H1 (cell line): ENCODE results near the gene HMX1. TPM values are rescaled to one million over a fixed set of nuclear protein-coding genes. Genes with fewer than 3 reads are reported as not detected.
A peak's percentile ranks its signal among the peaks of the same experiment; 100 is the strongest.

Source experiments
- CTCF ChIA-PET: fragments of 300-600 bp; sonication (Branson Sonifier 250); formaldehyde crosslinking; loops from one replicate; lab custom pipeline; 2021; ENCODE audit not compliant: partially characterized antibody; lab: Charles Lee
- POLR2A ChIA-PET: fragments of 300-600 bp; sonication (Branson Sonifier 250); formaldehyde crosslinking; loops from one replicate; lab custom pipeline; 2021; ENCODE audit warnings: inconsistent platforms; ENCODE audit not compliant: partially characterized antibody; lab: Charles Lee
- DNase-seq, 2 experiments: peaks; one replicate each; pipeline versions ENCODE4 v3.0.0 to v3.0.0-alpha.2; 2010 to 2022; ENCODE audit warnings: low spot score in 2 of 2, low read depth in 1 of 2, mixed read lengths in 1 of 2
- FAIRE-seq: peaks from 2 replicates; lab custom pipeline; 2011; peaks lifted over from hg19 to GRCh38; lab: Jason Lieb, UNC
- H2AFZ ChIP-seq: 2 replicates; pipeline ENCODE4 v1.8.1; 2012; ENCODE audit warnings: low read length, inconsistent platforms
- H2AK5ac ChIP-seq: 2 replicates; pipeline ENCODE4 v1.6.1; 2013; ENCODE audit warnings: low read depth, low read length
- H2BK120ac ChIP-seq: replicated peaks from 2 replicates; pipeline ENCODE3; 2013; ENCODE audit warnings: low read depth, low read length, inconsistent platforms
- H2BK12ac ChIP-seq: 2 replicates; pipeline ENCODE4 v1.6.1; 2013; ENCODE audit warnings: low read depth, low read length
- H2BK15ac ChIP-seq: 2 replicates; pipeline ENCODE4 v1.6.1; 2013; ENCODE audit warnings: low read length
- H2BK20ac ChIP-seq: 2 replicates; pipeline ENCODE4 v1.6.1; 2013; ENCODE audit warnings: low read length
- H2BK5ac ChIP-seq: 2 replicates; pipeline ENCODE4 v1.6.1; 2013; ENCODE audit warnings: low read depth, low read length
- H3K14ac ChIP-seq: 2 replicates; pipeline ENCODE4 v1.6.1; 2013; ENCODE audit warnings: inconsistent platforms; ENCODE audit not compliant: insufficient read length
- H3K18ac ChIP-seq: 2 replicates; pipeline ENCODE4 v1.6.1; 2013; ENCODE audit warnings: low read length; ENCODE audit errors: extremely low read depth
- H3K23ac ChIP-seq: 2 replicates; pipeline ENCODE4 v1.6.1; 2013; ENCODE audit warnings: inconsistent platforms; ENCODE audit not compliant: insufficient read length
- H3K23me2 ChIP-seq: 2 replicates; pipeline ENCODE4 v1.6.1; 2013; ENCODE audit warnings: low read depth, low read length
- H3K27ac ChIP-seq: 2 replicates; pipeline ENCODE4 v1.6.1; 2011; ENCODE audit warnings: low read depth, low read length, inconsistent platforms
- H3K27me3 ChIP-seq, 4 experiments: replicated peaks in 1 of 4; 1 replicate in 1 of 4; 2 replicates in 3 of 4; pipeline versions ENCODE4 v1.6.1 to v1.8.1; 2011 to 2013; ENCODE audit warnings: low read length in 3 of 4, mild to moderate bottlenecking in 3 of 4, inconsistent platforms in 2 of 4, mixed read lengths in 2 of 4, moderate library complexity in 1 of 4; ENCODE audit not compliant: control insufficient read depth in 3 of 4, insufficient read depth in 3 of 4; ENCODE audit errors: extremely low read depth in 1 of 4
- H3K36me3 ChIP-seq, 4 experiments: 2 replicates each; pipeline versions ENCODE4 v1.6.1 to v1.8.1; 2011 to 2013; ENCODE audit warnings: mild to moderate bottlenecking in 4 of 4, low read length in 3 of 4, moderate library complexity in 2 of 4, control low read depth in 1 of 4, inconsistent platforms in 1 of 4; ENCODE audit not compliant: insufficient read depth in 4 of 4, control insufficient read depth in 2 of 4
- H3K4ac ChIP-seq: replicated peaks from 2 replicates; pipeline ENCODE3; 2013; ENCODE audit warnings: low read length, low read depth, mixed read lengths, inconsistent platforms; ENCODE audit not compliant: insufficient read length
- H3K4me1 ChIP-seq, 4 experiments: replicated peaks in 1 of 4; 1 replicate in 1 of 4; 2 replicates in 3 of 4; pipeline versions ENCODE4 v1.6.1 to v1.8.1; 2011 to 2013; ENCODE audit warnings: low read length in 3 of 4, inconsistent platforms in 2 of 4, mixed read lengths in 1 of 4; ENCODE audit not compliant: insufficient read depth in 4 of 4, control insufficient read depth in 3 of 4
- H3K4me2 ChIP-seq, 2 experiments: 2 replicates each; pipeline versions ENCODE4 v1.6.1 to v1.8.1; 2011 to 2013; ENCODE audit warnings: low read depth in 2 of 2, low read length in 2 of 2, control low read depth in 1 of 2, inconsistent platforms in 1 of 2, mild to moderate bottlenecking in 1 of 2; ENCODE audit not compliant: insufficient read depth in 1 of 2
- H3K4me3 ChIP-seq, 4 experiments: fragments of 200-600, 300-600 bp in 1 of 4; sonication (generic), shearing (Covaris generic), sonication (Bioruptor Twin) in 1 of 4; 2 replicates each; pipeline versions ENCODE4 v1.5.1 to v1.8.1; 2011 to 2016; ENCODE audit warnings: low read length in 4 of 4, low read depth in 3 of 4, control low read depth in 2 of 4, inconsistent platforms in 2 of 4, mild to moderate bottlenecking in 2 of 4, mixed read lengths in 1 of 4, moderate library complexity in 1 of 4; ENCODE audit not compliant: insufficient read depth in 2 of 4; ENCODE audit errors: extremely low read depth in 1 of 4
- H3K56ac ChIP-seq: replicated peaks from 2 replicates; pipeline ENCODE3; 2013; ENCODE audit warnings: low read depth, mild to moderate bottlenecking, mixed read lengths, low read length, inconsistent platforms; ENCODE audit not compliant: insufficient read length
- H3K79me1 ChIP-seq: 2 replicates; pipeline ENCODE4 v1.6.1; 2013; ENCODE audit warnings: low read depth, low read length, control low read depth
- H3K79me2 ChIP-seq, 2 experiments: 2 replicates each; pipeline versions ENCODE4 v1.6.1 to v1.8.1; 2012 to 2013; ENCODE audit warnings: low read length in 2 of 2, mild to moderate bottlenecking in 2 of 2, inconsistent platforms in 1 of 2; ENCODE audit not compliant: insufficient read depth in 2 of 2, control insufficient read depth in 1 of 2
- H3K9ac ChIP-seq, 4 experiments: replicated peaks in 1 of 4; 1 replicate in 1 of 4; 2 replicates in 3 of 4; pipeline versions ENCODE4 v1.6.1 to v1.8.1; 2011 to 2013; ENCODE audit warnings: low read depth in 3 of 4, low read length in 3 of 4, control low read depth in 2 of 4, mild to moderate bottlenecking in 2 of 4, moderate library complexity in 2 of 4, inconsistent platforms in 1 of 4; ENCODE audit errors: extremely low read depth in 1 of 4
- H3K9me3 ChIP-seq, 2 experiments: 2 replicates each; pipeline versions ENCODE4 v1.6.1 to v1.8.1; 2012 to 2013; ENCODE audit warnings: mild to moderate bottlenecking in 2 of 2, moderate library complexity in 2 of 2, control low read depth in 1 of 2, inconsistent platforms in 1 of 2, low read depth in 1 of 2, low read length in 1 of 2, mixed read lengths in 1 of 2; ENCODE audit not compliant: insufficient read depth in 2 of 2
- H4K20me1 ChIP-seq, 2 experiments: replicated peaks in 1 of 2; 2 replicates each; pipeline versions ENCODE3 to v1.8.1; 2011 to 2013; ENCODE audit warnings: inconsistent platforms in 2 of 2, low read length in 2 of 2, mild to moderate bottlenecking in 1 of 2; ENCODE audit not compliant: insufficient read depth in 2 of 2, control insufficient read depth in 1 of 2
- H4K5ac ChIP-seq: 2 replicates; pipeline ENCODE4 v1.6.1; 2013; ENCODE audit warnings: low read length, low read depth, mixed read lengths, inconsistent platforms; ENCODE audit not compliant: insufficient read length
- H4K8ac ChIP-seq: 2 replicates; pipeline ENCODE4 v1.8.0; 2013; ENCODE audit warnings: mild to moderate bottlenecking, moderate library complexity, low read length, inconsistent platforms; ENCODE audit not compliant: insufficient read depth; ENCODE audit errors: extremely low read depth
- H4K91ac ChIP-seq: replicated peaks from 2 replicates; pipeline ENCODE3; 2013; ENCODE audit warnings: low read length, mixed read lengths, inconsistent platforms; ENCODE audit not compliant: insufficient read length
- BRCA1 ChIP-seq: IDR thresholded peaks from 2 replicates; pipeline ENCODE4 v1.6.1; 2012; ENCODE audit warnings: low read depth, low read length, improper control_type of control experiment
- CREB1 ChIP-seq: IDR thresholded peaks from 2 replicates; pipeline ENCODE4 v1.6.1; 2012; ENCODE audit warnings: inconsistent platforms
- EZH2 ChIP-seq: fragments of 200-600 bp; sonication (generic); IDR thresholded peaks from 2 replicates; pipeline ENCODE4 v1.7.1; 2012; ENCODE audit warnings: low read depth, mild to moderate bottlenecking, moderate library complexity, low read length, inconsistent platforms; ENCODE audit not compliant: severe bottlenecking
- HDAC6 ChIP-seq: IDR thresholded peaks from one replicate; pipeline ENCODE4 v1.7.1; 2012; ENCODE audit warnings: low read depth, mild to moderate bottlenecking, inconsistent platforms, low read length, moderate library complexity
- KDM1A ChIP-seq: fragments of 200-600, 300-600 bp; sonication (generic); IDR thresholded peaks from 2 replicates; pipeline ENCODE4 v1.7.1; 2016; ENCODE audit warnings: mild to moderate bottlenecking, low read length, borderline replicate concordance
- MAFK ChIP-seq: IDR thresholded peaks from 2 replicates; pipeline ENCODE4 v1.6.1; 2012; ENCODE audit warnings: low read depth, mild to moderate bottlenecking, improper control_type of control experiment, low read length
- RNF2 ChIP-seq: fragments of 200-900, 300-1000 bp; sonication (generic); IDR thresholded peaks from 2 replicates; pipeline ENCODE4 v1.7.1; 2016; ENCODE audit warnings: borderline replicate concordance, low read depth, mild to moderate bottlenecking, antibody characterized with exemption, low read length; ENCODE audit not compliant: poor library complexity, severe bottlenecking; ENCODE audit errors: missing control alignments
- TAF1 ChIP-seq: IDR thresholded peaks from 2 replicates; pipeline ENCODE4 v1.6.1; 2011; ENCODE audit warnings: mild to moderate bottlenecking, low read depth, low read length
- TBP ChIP-seq: IDR thresholded peaks from 2 replicates; pipeline ENCODE4 v1.6.1; 2011; ENCODE audit warnings: low read depth, low read length, improper control_type of control experiment
- YY1 ChIP-seq: IDR thresholded peaks from 2 replicates; pipeline ENCODE4 v1.6.1; 2011; ENCODE audit warnings: low read depth, mild to moderate bottlenecking, low read length
- WGBS, 2 experiments: shearing (Covaris generic) in 1 of 2; methylation state at CpG; one replicate each; pipeline versions ENCODE4 v1.1.6 to v1.1.7; 2013 to 2015; ENCODE audit warnings: low lambda C conversion rate in 2 of 2, mixed read lengths in 2 of 2, inconsistent platforms in 1 of 2, low coverage in 1 of 2, missing lambda C conversion rate in 1 of 2; ENCODE audit not compliant: insufficient replicate concordance in 2 of 2, insufficient coverage in 1 of 2, insufficient read length in 1 of 2; ENCODE audit errors: extremely low coverage in 1 of 2, missing lambda C conversion rate in 1 of 2; 5-methylcytosine and 5-hydroxymethylcytosine counted together
- polyA plus RNA-seq, 7 experiments: library from polyadenylated mRNA; depleted of rRNA in 3 of 7; stranded (reverse) in 5 of 7; unstranded in 2 of 7; fragments of >200 nt in 5 of 7; fragments of 200-250 nt in 2 of 7; gene quantifications; 1 replicate in 5 of 7; 2 replicates in 1 of 7; 4 replicates in 1 of 7; pipeline versions ENCODE4 v1.2.1 to v1.2.3, GENCODE V29; 2011 to 2013; ENCODE audit warnings: missing spikeins in 2 of 7, mixed read lengths in 2 of 7
- total RNA-seq: library from RNA; stranded (reverse); fragmentation: NEBNext Ultra II Directional; extraction: Animal tissue kit (Norgen Biotek cat#: 25700); gene quantifications from 2 replicates; pipeline ENCODE4 v1.2.1, GENCODE V29; 2021

HMX1 gene
- total and polyA plus RNA-seq, 2 of the 8 experiments (the other 6 are each of a cell fraction or from before 2014, with no cell fraction given): 0.26 TPM; not detected in 1

- WGBS, 2 experiments: 3% methylated on average over 54 of the region's 74 CpGs; no CpG with 5 or more reads in 1 of the 2 experiments
- no peaks in the 10 kb centered on the region; a peak in 1 of 4 replicates for H3K9me3 ChIP-seq
- H3K4me3 ChIP-seq: peak overlapping the region in 3 of 4 experiments; percentile 12 to 54 (median 26); a peak in 5 of 8 replicates
- no peak overlapping the region for H3K23ac ChIP-seq
- no peaks in the 10 kb centered on the region for H3K79me1 ChIP-seq
- no peak overlapping the region for H4K5ac ChIP-seq
- POLR2A ChIA-PET: interaction anchor here (0.8 to 1.7 kb wide), 2 partner anchors 10 to 11 kb away, joined by 3 to 6 read pairs; no protein-coding TSS in a partner anchor
- H3K27me3 ChIP-seq: peaks cover 88 to 96% (median 94%) of the 10 kb centered on the region in 4 experiments
- FAIRE-seq: no peak
- no peak overlapping the region for H2AFZ ChIP-seq
- peak overlapping the region; percentile 61 to 72 for H3K4me2 ChIP-seq
- H3K27ac ChIP-seq: no peak overlapping the region
- no peak overlapping the region for H2BK5ac ChIP-seq
- peak in 1 of 2 experiments; percentile 69 for DNase-seq
- H2BK120ac ChIP-seq: no peak overlapping the region
- no peak overlapping the region for H3K14ac ChIP-seq
- CTCF ChIA-PET: interaction anchor here (0.5 to 2.9 kb wide), 10 partner anchors 10 to 628 kb away, joined by 3 to 13 read pairs (median 3); no protein-coding TSS in a partner anchor
- no peak overlapping the region for H3K56ac ChIP-seq
- H4K91ac ChIP-seq: no peak overlapping the region
- no peak overlapping the region for H3K9ac ChIP-seq
- H3K23me2 ChIP-seq: no peaks in the 10 kb centered on the region; the same call in 1 of the 2 replicates
- H4K20me1 ChIP-seq: peaks cover 19 to 31% of the 10 kb centered on the region in 2 experiments
- 0 out of 2 replicates have a peak overlapping the region, but pooled peaks have one; percentile 29 for H2BK15ac ChIP-seq
- no peak overlapping the region; the same call in 1 of the 2 replicates for H4K8ac ChIP-seq
- H2BK12ac ChIP-seq: no peak overlapping the region
- no peaks in the 10 kb centered on the region for H3K79me2 ChIP-seq
- H3K4me1 ChIP-seq: peaks cover 3 to 43% (median 30%) of the 10 kb centered on the region in 4 experiments
- peaks cover 0 to 7% (median 0%) of the 10 kb centered on the region in 4 experiments; a peak in 1 of 8 replicates for H3K36me3 ChIP-seq
- H3K4ac ChIP-seq: no peak overlapping the region
- H3K18ac ChIP-seq: peak overlapping the region; percentile 48
- H2BK20ac ChIP-seq: no peak overlapping the region
- H2AK5ac ChIP-seq: 0 out of 2 replicates have a peak overlapping the region, but pooled peaks have one; percentile 39
- TF ChIP-seq RNF2 (peak; percentile 88), BRCA1 (no peak), TAF1 (no peak), YY1 (no peak), MAFK (peak; percentile 35; the same call in 1 of the 2 replicates), EZH2 (peak; percentile 95), KDM1A (no peak), HDAC6 (no peak), CREB1 (0 out of 2 replicates have a peak, but pooled peaks have one; percentile 6), TBP (no peak)
Measured at GRCh38 chr4:8857766-8858700, 13.6 kb downstream of the HMX1 start.
